ENCODE results near the gene DLL4.

The DLL4 gene

GRCh38 chr15:40925863-40926658, 3.1 kb upstream of the DLL4 start:
- H3K27me3 ChIP-seq (ENCODE audit: control insufficient read depth in 2 of 2, insufficient read depth in 2 of 2, low read length in 2 of 2): peaks cover 13% of the 10 kb centered on the region in 2 donors
- H3K4me1 ChIP-seq (ENCODE audit: control insufficient read depth in 2 of 2, insufficient read depth in 2 of 2, low read length in 2 of 2): peaks cover 49 to 56% of the 10 kb centered on the region in 2 donors
- no peaks in the 10 kb centered on the region for H3K9me3 ChIP-seq (ENCODE audit: control insufficient read depth in 2 of 2, low read length in 2 of 2)
- no peaks in the 10 kb centered on the region for H3K36me3 ChIP-seq (ENCODE audit: control insufficient read depth in 2 of 2, insufficient read depth in 2 of 2, low read length in 2 of 2)
- H3K4me3 ChIP-seq (ENCODE audit: low read length in 2 of 2): peak overlapping the region; percentile 22 to 56
- H3K9ac ChIP-seq (ENCODE audit: low read depth in 1 of 2, low read length in 2 of 2): no peak overlapping the region
- peak overlapping the region in 1 of 2 donors; percentile 16 for H3K27ac ChIP-seq (ENCODE audit: low read depth in 2 of 2, low read length in 2 of 2)

GRCh38 chr15:40926659-40927494, 2.3 kb upstream of the DLL4 start:
- Histone ChIP-seq H3K4me1 (ENCODE audit: control insufficient read depth in 2 of 2, insufficient read depth in 2 of 2, low read length in 2 of 2) (peaks cover 57 to 64% of the 10 kb centered on the region in 2 donors), H3K27ac (ENCODE audit: low read depth in 2 of 2, low read length in 2 of 2) (peak overlapping the region in 1 of 2 donors; percentile 16)

GRCh38 chr15:40927495-40927872, 1.7 kb upstream of the DLL4 start:
- H3K4me3 ChIP-seq (ENCODE audit: low read length in 2 of 2): peak overlapping the region; percentile 37 to 56
- peak overlapping the region; percentile 6 to 65 for H3K27ac ChIP-seq (ENCODE audit: low read depth in 2 of 2, low read length in 2 of 2)
- H3K9me3 ChIP-seq (ENCODE audit: control insufficient read depth in 2 of 2, low read length in 2 of 2): no peaks in the 10 kb centered on the region
- H3K4me1 ChIP-seq (ENCODE audit: control insufficient read depth in 2 of 2, insufficient read depth in 2 of 2, low read length in 2 of 2): peaks cover 57 to 68% of the 10 kb centered on the region in 2 donors
- no peaks in the 10 kb centered on the region for H3K36me3 ChIP-seq (ENCODE audit: control insufficient read depth in 2 of 2, insufficient read depth in 2 of 2, low read length in 2 of 2)
- peaks cover 13 to 19% of the 10 kb centered on the region in 2 donors for H3K27me3 ChIP-seq (ENCODE audit: control insufficient read depth in 2 of 2, insufficient read depth in 2 of 2, low read length in 2 of 2)
- H3K9ac ChIP-seq (ENCODE audit: low read depth in 1 of 2, low read length in 2 of 2): no peak overlapping the region

More at GRCh38 chr15:40926659-40927494, 2.3 kb upstream of the DLL4 start:
- Histone ChIP-seq H3K9ac (ENCODE audit: low read depth in 1 of 2, low read length in 2 of 2) (no peak overlapping the region), H3K4me3 (ENCODE audit: low read length in 2 of 2) (peak overlapping the region; percentile 37 to 56), H3K27me3 (ENCODE audit: control insufficient read depth in 2 of 2, insufficient read depth in 2 of 2, low read length in 2 of 2) (peaks cover 13 to 19% of the 10 kb centered on the region in 2 donors), H3K9me3 (ENCODE audit: control insufficient read depth in 2 of 2, low read length in 2 of 2) (no peaks in the 10 kb centered on the region), H3K36me3 (ENCODE audit: control insufficient read depth in 2 of 2, insufficient read depth in 2 of 2, low read length in 2 of 2) (no peaks in the 10 kb centered on the region)

- peak overlapping the region; percentile 41 to 77 for H3K9ac ChIP-seq (ENCODE audit: low read depth in 1 of 2, low read length in 2 of 2)
- no peaks in the 10 kb centered on the region for H3K9me3 ChIP-seq (ENCODE audit: control insufficient read depth in 2 of 2, low read length in 2 of 2)
- H3K27me3 ChIP-seq (ENCODE audit: control insufficient read depth in 2 of 2, insufficient read depth in 2 of 2, low read length in 2 of 2): peaks cover 13 to 19% of the 10 kb centered on the region in 2 donors
- H3K4me3 ChIP-seq (ENCODE audit: low read length in 2 of 2): peak overlapping the region; percentile 73 to 78
- peak overlapping the region; percentile 65 to 73 for H3K27ac ChIP-seq (ENCODE audit: low read depth in 2 of 2, low read length in 2 of 2)
- no peaks in the 10 kb centered on the region for H3K36me3 ChIP-seq (ENCODE audit: control insufficient read depth in 2 of 2, insufficient read depth in 2 of 2, low read length in 2 of 2)
- H3K4me1 ChIP-seq (ENCODE audit: control insufficient read depth in 2 of 2, insufficient read depth in 2 of 2, low read length in 2 of 2): peaks cover 57 to 66% of the 10 kb centered on the region in 2 donors
These were observed 1.0 kb upstream of the DLL4 start for GRCh38 chr15:40927873-40928806.

GRCh38 chr15:40929660-40930429, 705 bp downstream of the DLL4 start:
- Histone ChIP-seq H3K4me3 (ENCODE audit: low read length in 2 of 2) (peak overlapping the region; percentile 73 to 78), H3K9me3 (ENCODE audit: control insufficient read depth in 2 of 2, low read length in 2 of 2) (no peaks in the 10 kb centered on the region), H3K4me1 (ENCODE audit: control insufficient read depth in 2 of 2, insufficient read depth in 2 of 2, low read length in 2 of 2) (peaks cover 68 to 69% of the 10 kb centered on the region in 2 donors), H3K27me3 (ENCODE audit: control insufficient read depth in 2 of 2, insufficient read depth in 2 of 2, low read length in 2 of 2) (peaks cover 13 to 19% of the 10 kb centered on the region in 2 donors), H3K9ac (ENCODE audit: low read depth in 1 of 2, low read length in 2 of 2) (peak overlapping the region; percentile 60 to 77), H3K27ac (ENCODE audit: low read depth in 2 of 2, low read length in 2 of 2) (peak overlapping the region; percentile 63 to 92), H3K36me3 (ENCODE audit: control insufficient read depth in 2 of 2, insufficient read depth in 2 of 2, low read length in 2 of 2) (peaks cover 0 to 6% of the 10 kb centered on the region in 2 donors)

GRCh38 chr15:40930430-40931299, 1.5 kb downstream of the DLL4 start:
- Histone ChIP-seq H3K9me3 (ENCODE audit: control insufficient read depth in 2 of 2, low read length in 2 of 2) (no peaks in the 10 kb centered on the region), H3K27ac (ENCODE audit: low read depth in 2 of 2, low read length in 2 of 2) (peak overlapping the region; percentile 91 to 92), H3K27me3 (ENCODE audit: control insufficient read depth in 2 of 2, insufficient read depth in 2 of 2, low read length in 2 of 2) (peaks cover 11 to 19% of the 10 kb centered on the region in 2 donors), H3K4me3 (ENCODE audit: low read length in 2 of 2) (peak overlapping the region; percentile 73 to 78), H3K36me3 (ENCODE audit: control insufficient read depth in 2 of 2, insufficient read depth in 2 of 2, low read length in 2 of 2) (peaks cover 0 to 13% of the 10 kb centered on the region in 2 donors), H3K4me1 (ENCODE audit: control insufficient read depth in 2 of 2, insufficient read depth in 2 of 2, low read length in 2 of 2) (peaks cover 66 to 68% of the 10 kb centered on the region in 2 donors), H3K9ac (ENCODE audit: low read depth in 1 of 2, low read length in 2 of 2) (peak overlapping the region; percentile 60 to 77)

GRCh38 chr15:40931300-40932142, 2.4 kb downstream of the DLL4 start:
- H3K27me3 ChIP-seq (ENCODE audit: control insufficient read depth in 2 of 2, insufficient read depth in 2 of 2, low read length in 2 of 2): peaks cover 9 to 17% of the 10 kb centered on the region in 2 donors
- H3K9ac ChIP-seq (ENCODE audit: low read depth in 1 of 2, low read length in 2 of 2): peak overlapping the region; percentile 63 to 77
- H3K4me3 ChIP-seq (ENCODE audit: low read length in 2 of 2): peak overlapping the region; percentile 73 to 78
- peak overlapping the region; percentile 91 to 92 for H3K27ac ChIP-seq (ENCODE audit: low read depth in 2 of 2, low read length in 2 of 2)
- peaks cover 5 to 18% of the 10 kb centered on the region in 2 donors for H3K36me3 ChIP-seq (ENCODE audit: control insufficient read depth in 2 of 2, insufficient read depth in 2 of 2, low read length in 2 of 2)
- no peaks in the 10 kb centered on the region for H3K9me3 ChIP-seq (ENCODE audit: control insufficient read depth in 2 of 2, low read length in 2 of 2)
- peaks cover 59 to 60% of the 10 kb centered on the region in 2 donors for H3K4me1 ChIP-seq (ENCODE audit: control insufficient read depth in 2 of 2, insufficient read depth in 2 of 2, low read length in 2 of 2)

- Histone ChIP-seq H3K9me3 (ENCODE audit: control insufficient read depth in 2 of 2, low read length in 2 of 2) (no peaks in the 10 kb centered on the region), H3K27ac (ENCODE audit: low read depth in 2 of 2, low read length in 2 of 2) (peak overlapping the region; percentile 91 to 92), H3K4me3 (ENCODE audit: low read length in 2 of 2) (peak overlapping the region; percentile 73 to 78), H3K4me1 (ENCODE audit: control insufficient read depth in 2 of 2, insufficient read depth in 2 of 2, low read length in 2 of 2) (peaks cover 52 to 54% of the 10 kb centered on the region in 2 donors), H3K36me3 (ENCODE audit: control insufficient read depth in 2 of 2, insufficient read depth in 2 of 2, low read length in 2 of 2) (peaks cover 5 to 20% of the 10 kb centered on the region in 2 donors), H3K9ac (ENCODE audit: low read depth in 1 of 2, low read length in 2 of 2) (peak overlapping the region; percentile 63 to 77), H3K27me3 (ENCODE audit: control insufficient read depth in 2 of 2, insufficient read depth in 2 of 2, low read length in 2 of 2) (peaks cover 2 to 11% of the 10 kb centered on the region in 2 donors)
These were observed 3.0 kb downstream of the DLL4 start for GRCh38 chr15:40932156-40932555.

All from mucosa of rectum (tissue), 2 donors.